GM12878 (cell line): Measurements from ENCODE around the gene DHRS9. TPM values are rescaled to one million over a fixed set of nuclear protein-coding genes. Genes with fewer than 3 reads are reported as not detected.

Source experiments
- ATAC-seq: fragments of 200-7000 bp; cut with Tn5 transposase; 3 replicates; pipeline ENCODE4 v1.9.1; 2020; ENCODE audit warnings: mild to moderate bottlenecking, moderate library complexity
- BruUV-seq: library from RNA; stranded (reverse); fragments of 400-500 nt; replicated peaks from 2 replicates; lab custom pipeline; 2021; lab: Mats Ljungman, UMichigan
- CTCF ChIA-PET: fragments of 300-600 bp; sonication (Branson Sonifier 250); formaldehyde crosslinking; extraction: SDS; loops from one replicate; lab custom pipeline; 2021; ENCODE audit warnings: inconsistent platforms; lab: Yijun Ruan, JAX
- POLR2A ChIA-PET: fragments of 350-600 bp; formaldehyde crosslinking; extraction: SDS; loops from one replicate; lab custom pipeline; 2021; ENCODE audit warnings: inconsistent platforms; lab: Charles Lee
- RAD21 ChIA-PET: fragments of 300-600 bp; sonication (Branson Sonifier 250); formaldehyde crosslinking; loops from one replicate; lab custom pipeline; 2023; ENCODE audit warnings: antibody characterized with exemption; ENCODE audit not compliant: unreplicated experiment; lab: Charles Lee
- SMC1A ChIA-PET: fragments of 300-600 bp; sonication (Branson Sonifier 250); formaldehyde crosslinking; loops from one replicate; lab custom pipeline; 2023; ENCODE audit not compliant: unreplicated experiment, uncharacterized antibody; lab: Charles Lee
- DNase-seq: peaks from one replicate; pipeline ENCODE4 v3.0.0-alpha.2; 2011; ENCODE audit warnings: low read depth, low spot score
- FAIRE-seq: peaks from 3 replicates; lab custom pipeline; 2011; peaks lifted over from hg19 to GRCh38; lab: Jason Lieb, UNC
- H2AFZ ChIP-seq: 2 replicates; pipeline ENCODE4 v1.6.0; 2011; ENCODE audit warnings: low read depth, low read length, control low read depth; ENCODE audit not compliant: control insufficient read depth
- H3K27ac ChIP-seq: 2 replicates; pipeline ENCODE4 v1.5.1; 2011; ENCODE audit warnings: control low read depth; ENCODE audit not compliant: control insufficient read depth, insufficient read depth
- H3K27me3 ChIP-seq, 2 experiments: replicated peaks in 1 of 2; 2 replicates each; pipeline versions ENCODE4 v1.6.0 to v1.6.1; 2011; ENCODE audit warnings: low read length in 1 of 2; ENCODE audit not compliant: control insufficient read depth in 2 of 2, insufficient read depth in 2 of 2
- H3K36me3 ChIP-seq, 2 experiments: 2 replicates each; pipeline ENCODE4 v1.5.1; 2011; ENCODE audit warnings: low read length in 1 of 2; ENCODE audit not compliant: control insufficient read depth in 2 of 2, insufficient read depth in 2 of 2
- H3K4me1 ChIP-seq: 2 replicates; pipeline ENCODE4 v1.6.1; 2011; ENCODE audit warnings: mild to moderate bottlenecking, low read length, moderate library complexity, mixed read lengths; ENCODE audit not compliant: control insufficient read depth, insufficient read depth
- H3K4me2 ChIP-seq: 2 replicates; pipeline ENCODE4 v1.6.0; 2011; ENCODE audit warnings: control low read depth; ENCODE audit not compliant: control insufficient read depth, insufficient read depth
- H3K4me3 ChIP-seq: fragments of 200-600 bp; sonication (generic); 2 replicates; pipeline ENCODE4 v1.5.1; 2016
- H3K79me2 ChIP-seq: 2 replicates; pipeline ENCODE4 v1.6.0; 2011; ENCODE audit warnings: low read length; ENCODE audit not compliant: control insufficient read depth, insufficient read depth
- H3K9ac ChIP-seq: 2 replicates; pipeline ENCODE4 v1.8.0; 2011; ENCODE audit warnings: low read length, control low read depth, mixed read lengths; ENCODE audit not compliant: control insufficient read depth, insufficient read depth
- H3K9me3 ChIP-seq: replicated peaks from 3 replicates; pipeline ENCODE4 v1.5.1; 2011; ENCODE audit warnings: mild to moderate bottlenecking, low read length; ENCODE audit not compliant: control insufficient read depth, insufficient read depth
- H4K20me1 ChIP-seq: 2 replicates; pipeline ENCODE4 v1.6.0; 2011; ENCODE audit not compliant: control insufficient read depth, insufficient read depth
- BACH1 ChIP-seq: fragments of 450-650 bp; IDR thresholded peaks from 2 replicates; pipeline ENCODE4 v1.6.1; 2017; ENCODE audit warnings: mild to moderate bottlenecking, borderline replicate concordance
- BMI1 ChIP-seq: fragments of 450-650 bp; IDR thresholded peaks from 2 replicates; pipeline ENCODE4 v1.6.1; 2016; ENCODE audit warnings: mild to moderate bottlenecking, moderate library complexity, borderline replicate concordance
- FOS ChIP-seq: IDR thresholded peaks from 3 replicates; pipeline ENCODE4 v1.6.1; 2011; ENCODE audit warnings: borderline replicate concordance; ENCODE audit not compliant: insufficient read length; ENCODE audit errors: extremely low read depth
- HDAC6 ChIP-seq: fragments of 200-600 bp; sonication (generic); IDR thresholded peaks from one replicate; pipeline ENCODE4 v1.8.0; 2017; ENCODE audit warnings: antibody characterized with exemption; ENCODE audit not compliant: unreplicated experiment
- JUNB ChIP-seq: IDR thresholded peaks from 2 replicates; pipeline ENCODE4 v1.6.1; 2016; ENCODE audit warnings: antibody characterized with exemption, mild to moderate bottlenecking
- MTA2 ChIP-seq: fragments of 450-650 bp; IDR thresholded peaks from 2 replicates; pipeline ENCODE4 v1.6.1; 2016; ENCODE audit warnings: low read depth, mild to moderate bottlenecking, moderate library complexity
- MYB ChIP-seq: fragments of 150-350 bp; IDR thresholded peaks from 2 replicates; pipeline ENCODE4 v1.6.1; 2014; ENCODE audit warnings: mild to moderate bottlenecking, low read depth, low read length, borderline replicate concordance
- NR2F1 ChIP-seq: fragments of 450-650 bp; conservative IDR thresholded peaks from 2 replicates; pipeline ENCODE4 v1.6.1; 2017; ENCODE audit warnings: mild to moderate bottlenecking
- POLR2A ChIP-seq: IDR thresholded peaks from 2 replicates; pipeline ENCODE4 v1.6.1; 2011; ENCODE audit warnings: low read depth, mild to moderate bottlenecking, low read length
- WGBS: methylation state at CpG from one replicate; pipeline ENCODE4 v1.1.6; 2016; ENCODE audit warnings: low lambda C conversion rate; ENCODE audit not compliant: insufficient replicate concordance, insufficient coverage; ENCODE audit errors: missing lambda C conversion rate; 5-methylcytosine and 5-hydroxymethylcytosine counted together
- in situ Hi-C: fragments of 300-500 bp; cut with MboI; formaldehyde crosslinking; loops from 9 replicates; pipeline ENCODE4 v1.14.3; 2018; ENCODE audit warnings: mixed read lengths
- intact Hi-C: fragments of 100-400 bp; cut with micrococcal nuclease; formaldehyde crosslinking; loops from one replicate; pipeline ENCODE4 v1.14.2; 2022; ENCODE audit not compliant: unreplicated experiment
- polyA plus RNA-seq, 11 experiments: library from polyadenylated mRNA; depleted of rRNA in 4 of 11; unstranded in 6 of 11; stranded (reverse) in 5 of 11; fragments of >200 nt; fragmentation: Nextera tagmentation in 4 of 11; fragmentation: Illumina TruSeq in 1 of 11; extraction: Ambion mirVana in 4 of 11; extraction: Trizol in 1 of 11; gene quantifications; 1 replicate in 1 of 11; 2 replicates in 10 of 11; pipeline versions ENCODE4 v1.2.1 to v1.2.3, GENCODE V29; 2011 to 2016; ENCODE audit warnings: inconsistent platforms in 2 of 11, missing spikeins in 2 of 11, low read depth in 1 of 11
- total RNA-seq, 4 experiments: library from RNA; depleted of rRNA in 3 of 4; stranded (reverse); fragments of >200 nt in 3 of 4; fragmentation: Illumina TruSeq in 1 of 4; extraction: Trizol in 1 of 4; gene quantifications; 2 replicates each; pipeline versions ENCODE4 v1.2.1 to v1.2.3, GENCODE V29; 2013 to 2021
- TF ChIP-seq, protein P1 (sequence below): IDR thresholded peaks from 2 replicates; pipeline ENCODE4 v1.6.1; 2011; ENCODE audit warnings: borderline replicate concordance, low read depth, mild to moderate bottlenecking, moderate library complexity, low read length; ENCODE audit not compliant: insufficient read depth, poor library complexity, severe bottlenecking
- TF ChIP-seq, protein P2 (sequence below): fragments of 150-350 bp; IDR thresholded peaks from 2 replicates; pipeline ENCODE4 v1.6.1; 2014; ENCODE audit warnings: mild to moderate bottlenecking, low read depth, low read length
- TF ChIP-seq, protein P3 (sequence below): IDR thresholded peaks from 2 replicates; pipeline ENCODE4 v1.6.1; 2012; ENCODE audit warnings: mild to moderate bottlenecking, low read depth, low read length
- TF ChIP-seq, protein P4 (sequence below): fragments of 450-650 bp; IDR thresholded peaks from 2 replicates; pipeline ENCODE4 v1.6.1; 2014; ENCODE audit warnings: mild to moderate bottlenecking

DHRS9 gene
- total and polyA plus RNA-seq, 10 of the 15 experiments (the other 5 are each of a cell fraction or from before 2014, with no cell fraction given), result 0.09 to 0.34 (median 0.13) TPM; not detected in 5

DNA sequence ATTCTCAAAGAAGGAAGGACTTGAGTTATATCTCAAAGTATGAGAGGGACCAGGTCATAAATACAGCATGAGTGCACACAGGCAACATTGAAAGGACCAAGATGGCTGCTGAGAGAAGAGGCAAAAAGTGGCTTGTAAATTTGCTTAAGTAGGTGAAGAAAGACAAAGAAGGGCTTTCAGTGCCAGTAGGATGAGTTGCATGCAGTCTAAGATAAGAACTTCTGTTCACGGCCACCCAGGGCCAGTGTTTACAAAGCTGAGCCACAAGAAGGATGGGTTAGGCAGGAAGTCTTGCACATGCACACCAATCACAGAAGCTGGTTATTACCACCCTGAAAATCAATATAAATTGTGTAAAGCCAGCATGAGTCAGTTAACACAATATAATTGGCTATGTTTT is 35.1 kb upstream of the DHRS9 start:
- in situ Hi-C loops, result no loop called here
- Histone ChIP-seq H2AFZ (no peak overlapping the region), H3K4me3 (no peak overlapping the region), H3K9ac (no peak overlapping the region), H3K36me3 (no peaks in the 10 kb centered on the region), H3K27me3 (no peaks in the 10 kb centered on the region), H3K9me3 (no peaks in the 10 kb centered on the region), H4K20me1 (no peaks in the 10 kb centered on the region), H3K4me1 (peaks cover 3% of the 10 kb centered on the region; the same call in 1 of the 2 replicates), H3K27ac (no peak overlapping the region), H3K4me2 (no peak overlapping the region), H3K79me2 (no peaks in the 10 kb centered on the region)
- ChIA-PET POLR2A (no interaction called here), SMC1A (no interaction called here), CTCF (no interaction called here), RAD21 (no interaction called here)
- DNase-seq (no peak), FAIRE-seq (no peak), ATAC-seq (no peak)
- 0% methylated on average over 1 of the region's 1 CpG for whole genome bisulfite sequencing
- TF ChIP-seq MYB (no peak), JUNB (no peak), HDAC6 (no peak), BMI1 (no peak), NR2F1 (no peak), MTA2 (no peak), FOS (no peak), BACH1 (no peak), POLR2A (no peak)
- TF ChIP-seq, protein P1, sequence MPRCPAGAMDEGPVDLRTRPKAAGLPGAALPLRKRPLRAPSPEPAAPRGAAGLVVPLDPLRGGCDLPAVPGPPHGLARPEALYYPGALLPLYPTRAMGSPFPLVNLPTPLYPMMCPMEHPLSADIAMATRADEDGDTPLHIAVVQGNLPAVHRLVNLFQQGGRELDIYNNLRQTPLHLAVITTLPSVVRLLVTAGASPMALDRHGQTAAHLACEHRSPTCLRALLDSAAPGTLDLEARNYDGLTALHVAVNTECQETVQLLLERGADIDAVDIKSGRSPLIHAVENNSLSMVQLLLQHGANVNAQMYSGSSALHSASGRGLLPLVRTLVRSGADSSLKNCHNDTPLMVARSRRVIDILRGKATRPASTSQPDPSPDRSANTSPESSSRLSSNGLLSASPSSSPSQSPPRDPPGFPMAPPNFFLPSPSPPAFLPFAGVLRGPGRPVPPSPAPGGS, result no peak
- TF ChIP-seq, protein P2, sequence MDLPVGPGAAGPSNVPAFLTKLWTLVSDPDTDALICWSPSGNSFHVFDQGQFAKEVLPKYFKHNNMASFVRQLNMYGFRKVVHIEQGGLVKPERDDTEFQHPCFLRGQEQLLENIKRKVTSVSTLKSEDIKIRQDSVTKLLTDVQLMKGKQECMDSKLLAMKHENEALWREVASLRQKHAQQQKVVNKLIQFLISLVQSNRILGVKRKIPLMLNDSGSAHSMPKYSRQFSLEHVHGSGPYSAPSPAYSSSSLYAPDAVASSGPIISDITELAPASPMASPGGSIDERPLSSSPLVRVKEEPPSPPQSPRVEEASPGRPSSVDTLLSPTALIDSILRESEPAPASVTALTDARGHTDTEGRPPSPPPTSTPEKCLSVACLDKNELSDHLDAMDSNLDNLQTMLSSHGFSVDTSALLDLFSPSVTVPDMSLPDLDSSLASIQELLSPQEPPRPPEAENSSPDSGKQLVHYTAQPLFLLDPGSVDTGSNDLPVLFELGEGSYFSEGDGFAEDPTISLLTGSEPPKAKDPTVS, result no peak
- TF ChIP-seq, protein P3, sequence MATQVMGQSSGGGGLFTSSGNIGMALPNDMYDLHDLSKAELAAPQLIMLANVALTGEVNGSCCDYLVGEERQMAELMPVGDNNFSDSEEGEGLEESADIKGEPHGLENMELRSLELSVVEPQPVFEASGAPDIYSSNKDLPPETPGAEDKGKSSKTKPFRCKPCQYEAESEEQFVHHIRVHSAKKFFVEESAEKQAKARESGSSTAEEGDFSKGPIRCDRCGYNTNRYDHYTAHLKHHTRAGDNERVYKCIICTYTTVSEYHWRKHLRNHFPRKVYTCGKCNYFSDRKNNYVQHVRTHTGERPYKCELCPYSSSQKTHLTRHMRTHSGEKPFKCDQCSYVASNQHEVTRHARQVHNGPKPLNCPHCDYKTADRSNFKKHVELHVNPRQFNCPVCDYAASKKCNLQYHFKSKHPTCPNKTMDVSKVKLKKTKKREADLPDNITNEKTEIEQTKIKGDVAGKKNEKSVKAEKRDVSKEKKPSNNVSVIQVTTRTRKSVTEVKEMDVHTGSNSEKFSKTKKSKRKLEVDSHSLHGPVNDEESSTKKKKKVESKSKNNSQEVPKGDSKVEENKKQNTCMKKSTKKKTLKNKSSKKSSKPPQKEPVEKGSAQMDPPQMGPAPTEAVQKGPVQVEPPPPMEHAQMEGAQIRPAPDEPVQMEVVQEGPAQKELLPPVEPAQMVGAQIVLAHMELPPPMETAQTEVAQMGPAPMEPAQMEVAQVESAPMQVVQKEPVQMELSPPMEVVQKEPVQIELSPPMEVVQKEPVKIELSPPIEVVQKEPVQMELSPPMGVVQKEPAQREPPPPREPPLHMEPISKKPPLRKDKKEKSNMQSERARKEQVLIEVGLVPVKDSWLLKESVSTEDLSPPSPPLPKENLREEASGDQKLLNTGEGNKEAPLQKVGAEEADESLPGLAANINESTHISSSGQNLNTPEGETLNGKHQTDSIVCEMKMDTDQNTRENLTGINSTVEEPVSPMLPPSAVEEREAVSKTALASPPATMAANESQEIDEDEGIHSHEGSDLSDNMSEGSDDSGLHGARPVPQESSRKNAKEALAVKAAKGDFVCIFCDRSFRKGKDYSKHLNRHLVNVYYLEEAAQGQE, result no peak
- TF ChIP-seq, protein P4, sequence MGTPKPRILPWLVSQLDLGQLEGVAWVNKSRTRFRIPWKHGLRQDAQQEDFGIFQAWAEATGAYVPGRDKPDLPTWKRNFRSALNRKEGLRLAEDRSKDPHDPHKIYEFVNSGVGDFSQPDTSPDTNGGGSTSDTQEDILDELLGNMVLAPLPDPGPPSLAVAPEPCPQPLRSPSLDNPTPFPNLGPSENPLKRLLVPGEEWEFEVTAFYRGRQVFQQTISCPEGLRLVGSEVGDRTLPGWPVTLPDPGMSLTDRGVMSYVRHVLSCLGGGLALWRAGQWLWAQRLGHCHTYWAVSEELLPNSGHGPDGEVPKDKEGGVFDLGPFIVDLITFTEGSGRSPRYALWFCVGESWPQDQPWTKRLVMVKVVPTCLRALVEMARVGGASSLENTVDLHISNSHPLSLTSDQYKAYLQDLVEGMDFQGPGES, result no peak
- intact Hi-C loops, result no loop called here
- no TSS peak for BruUV-seq
